HG02981 (cell line): Measurements from ENCODE around the gene KIAA0586.
"Not testable (repeated sequence)": the region's sequence is repeated elsewhere in the genome, so short reads cannot be mapped to it uniquely, and the experiment has no call there.

Experiments used
- ATAC-seq: cut with Tn5 transposase; IDR thresholded peaks from one replicate; pipeline ENCODE4 v1.9.1; 2021; ENCODE audit warnings: mild to moderate bottlenecking, moderate library complexity; ENCODE audit not compliant: unreplicated experiment

Gene KIAA0586

GRCh38 chr14:58427281-58428117 is at the start of gene KIAA0586, which contains the start of gene TIMM9:
Gene KIAA0586, plus strand, starts transcription at chr14:58427719. Its CDS starts 546 bp downstream, at chr14:58428265.
Gene TIMM9, minus strand, starts transcription at chr14:58427531. Its CDS starts 15,586 bp downstream, at chr14:58411945.
- peak; percentile 91 for ATAC-seq

GRCh38 chr14:58390830-58391229 is 36.7 kb upstream of the KIAA0586 start:
- no peak for ATAC-seq

GRCh38 chr14:58395562-58395811 is 32.0 kb upstream of the KIAA0586 start:
- no peak for ATAC-seq

GRCh38 chr14:58395812-58396788 is 31.4 kb upstream of the KIAA0586 start, which contains the start of gene TOMM20L:
Gene TOMM20L, plus strand, starts transcription at chr14:58395930. Its CDS starts 28 bp downstream, at chr14:58395958.
- ATAC-seq = peak; percentile 92

- no peak for ATAC-seq
Measured at GRCh38 chr14:58397156-58397555, 30.4 kb upstream of the KIAA0586 start.

- no peak for ATAC-seq
Measured at GRCh38 chr14:58398495-58398894, 29.0 kb upstream of the KIAA0586 start.

- no peak for ATAC-seq
Measured at GRCh38 chr14:58398895-58399294, 28.6 kb upstream of the KIAA0586 start.

- no peak for ATAC-seq
Measured at GRCh38 chr14:58401587-58401986, 25.9 kb upstream of the KIAA0586 start.

- ATAC-seq = no peak
Measured at GRCh38 chr14:58408681-58409215, 18.8 kb upstream of the KIAA0586 start.

- no peak for ATAC-seq
Measured at GRCh38 chr14:58414845-58415244, 12.7 kb upstream of the KIAA0586 start.

- ATAC-seq = no peak
Measured at GRCh38 chr14:58415636-58416547, 11.6 kb upstream of the KIAA0586 start.

GRCh38 chr14:58416934-58417333 is 10.6 kb upstream of the KIAA0586 start:
- ATAC-seq = not testable (repeated sequence)

GRCh38 chr14:58426670-58427280 is 744 bp upstream of the KIAA0586 start:
- peak; percentile 28 for ATAC-seq

- ATAC-seq = no peak
Measured at GRCh38 chr14:58428118-58428683, 682 bp downstream of the KIAA0586 start.

GRCh38 chr14:58430156-58430555 is 2.6 kb downstream of the KIAA0586 start:
- no peak for ATAC-seq

GRCh38 chr14:58439476-58439875 is 12.0 kb downstream of the KIAA0586 start:
- ATAC-seq = no peak

GRCh38 chr14:58444627-58445026 is 17.1 kb downstream of the KIAA0586 start:
- no peak for ATAC-seq

- no peak for ATAC-seq
Measured at GRCh38 chr14:58455593-58456265, 28.2 kb downstream of the KIAA0586 start.

GRCh38 chr14:58460772-58461171 is 33.3 kb downstream of the KIAA0586 start:
- no peak for ATAC-seq
